ENCODE measurements around the gene CTSL.

Gene CTSL

DNA sequence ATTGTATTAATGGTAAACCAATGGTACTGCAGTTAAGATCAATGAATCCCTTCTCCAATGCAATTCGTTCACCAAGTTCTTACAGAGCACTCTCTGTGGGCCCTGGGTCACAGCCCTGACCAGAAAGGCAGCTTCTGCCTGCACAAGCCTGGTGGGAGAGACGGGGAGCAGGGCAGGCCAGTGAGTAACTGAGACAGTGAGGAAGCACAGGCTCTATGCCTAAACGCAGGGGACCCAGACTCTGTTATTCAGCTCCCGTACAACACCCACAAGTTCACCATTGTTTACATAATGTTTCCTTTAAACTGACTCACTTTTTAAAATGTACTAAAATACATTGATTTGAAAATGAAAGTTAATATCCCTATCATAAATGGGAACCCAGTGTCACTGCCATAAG, 40.5 kb upstream of the CTSL start:
- no peaks in the 10 kb centered on the region for H3K9me2 ChIP-seq (replicated peaks; ENCODE audit: control insufficient read depth, low read length)
- no peaks in the 10 kb centered on the region for H3K27me3 ChIP-seq (ENCODE audit: control insufficient read depth, low read length)
- H3K4me3 ChIP-seq (ENCODE audit: low read length) = no peak overlapping the region
- no peak overlapping the region for H3K4me2 ChIP-seq (ENCODE audit: low read length)
- TF ChIP-seq EZH2phosphoT487 (IDR thresholded peaks at IDR 0.05; ENCODE audit: borderline replicate concordance, low read length) = no peak
- TF ChIP-seq, protein P1, sequence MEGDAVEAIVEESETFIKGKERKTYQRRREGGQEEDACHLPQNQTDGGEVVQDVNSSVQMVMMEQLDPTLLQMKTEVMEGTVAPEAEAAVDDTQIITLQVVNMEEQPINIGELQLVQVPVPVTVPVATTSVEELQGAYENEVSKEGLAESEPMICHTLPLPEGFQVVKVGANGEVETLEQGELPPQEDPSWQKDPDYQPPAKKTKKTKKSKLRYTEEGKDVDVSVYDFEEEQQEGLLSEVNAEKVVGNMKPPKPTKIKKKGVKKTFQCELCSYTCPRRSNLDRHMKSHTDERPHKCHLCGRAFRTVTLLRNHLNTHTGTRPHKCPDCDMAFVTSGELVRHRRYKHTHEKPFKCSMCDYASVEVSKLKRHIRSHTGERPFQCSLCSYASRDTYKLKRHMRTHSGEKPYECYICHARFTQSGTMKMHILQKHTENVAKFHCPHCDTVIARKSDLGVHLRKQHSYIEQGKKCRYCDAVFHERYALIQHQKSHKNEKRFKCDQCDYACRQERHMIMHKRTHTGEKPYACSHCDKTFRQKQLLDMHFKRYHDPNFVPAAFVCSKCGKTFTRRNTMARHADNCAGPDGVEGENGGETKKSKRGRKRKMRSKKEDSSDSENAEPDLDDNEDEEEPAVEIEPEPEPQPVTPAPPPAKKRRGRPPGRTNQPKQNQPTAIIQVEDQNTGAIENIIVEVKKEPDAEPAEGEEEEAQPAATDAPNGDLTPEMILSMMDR (IDR thresholded peaks at IDR 0.05; ENCODE audit: low read depth, low read length, poor library complexity, severe bottlenecking) = no peak
- no peaks in the 10 kb centered on the region for H3K36me3 ChIP-seq (ENCODE audit: control insufficient read depth, low read length)
- H3K4me1 ChIP-seq (ENCODE audit: control insufficient read depth, low read length) = no peaks in the 10 kb centered on the region
- H4K20me1 ChIP-seq (ENCODE audit: control insufficient read depth, insufficient read depth, low read depth, low read length) = no peaks in the 10 kb centered on the region
- no peaks in the 10 kb centered on the region for H3K79me2 ChIP-seq (ENCODE audit: control insufficient read depth, low read length)
- no peaks in the 10 kb centered on the region for H3F3A ChIP-seq (ENCODE audit: control insufficient read depth, insufficient read depth)
- no peaks in the 10 kb centered on the region for H3K9me3 ChIP-seq (ENCODE audit: control insufficient read depth, insufficient read depth, low read length)
- no peak overlapping the region for H3K27ac ChIP-seq (ENCODE audit: low read depth, low read length)

DNA sequence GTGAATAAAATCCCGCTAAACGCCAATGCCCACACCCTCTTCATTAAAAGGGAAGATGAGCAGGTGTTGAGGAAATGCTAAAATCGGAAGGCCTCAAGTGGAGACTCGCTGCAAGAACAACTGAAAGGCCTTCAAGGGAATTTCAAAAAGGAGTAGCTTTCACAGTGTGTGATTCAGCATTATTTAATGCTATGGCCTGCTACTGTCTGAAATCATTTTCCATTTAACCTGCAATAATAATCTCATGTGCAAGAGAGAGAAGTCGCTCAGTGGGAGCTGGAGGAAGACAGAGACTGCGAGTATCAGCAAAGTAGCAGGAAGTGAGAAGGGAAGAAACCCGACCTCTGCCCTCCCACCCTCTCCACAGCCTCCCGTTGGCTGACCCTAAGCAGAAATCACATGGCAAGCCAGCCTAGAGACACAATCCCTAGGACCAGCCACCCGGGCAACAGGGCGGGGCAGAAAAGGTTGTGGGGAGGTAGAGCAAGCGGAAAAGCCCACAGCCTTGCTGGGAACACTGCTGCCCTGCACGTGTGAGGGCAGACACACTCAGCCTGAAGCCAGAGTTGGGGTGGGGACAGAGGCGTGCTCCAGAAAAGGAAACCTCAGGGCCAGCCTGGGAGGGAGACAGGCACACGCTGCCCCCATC, 39.9 kb upstream of the CTSL start:
- H4K20me1 ChIP-seq (ENCODE audit: control insufficient read depth, insufficient read depth, low read depth, low read length) = no peaks in the 10 kb centered on the region
- H3K9me3 ChIP-seq (ENCODE audit: control insufficient read depth, insufficient read depth, low read length) = no peaks in the 10 kb centered on the region
- H3K4me1 ChIP-seq (ENCODE audit: control insufficient read depth, low read length) = no peaks in the 10 kb centered on the region
- no peak overlapping the region for H3K4me2 ChIP-seq (ENCODE audit: low read length)
- H3K9me2 ChIP-seq (replicated peaks; ENCODE audit: control insufficient read depth, low read length) = no peaks in the 10 kb centered on the region
- no peaks in the 10 kb centered on the region for H3K79me2 ChIP-seq (ENCODE audit: control insufficient read depth, low read length)
- H3F3A ChIP-seq (ENCODE audit: control insufficient read depth, insufficient read depth) = no peaks in the 10 kb centered on the region
- no peak overlapping the region for H3K27ac ChIP-seq (ENCODE audit: low read depth, low read length)
- TF ChIP-seq, protein P1 (IDR thresholded peaks at IDR 0.05; ENCODE audit: low read depth, low read length, poor library complexity, severe bottlenecking) = no peak
- no peak for TF ChIP-seq EZH2phosphoT487 (IDR thresholded peaks at IDR 0.05; ENCODE audit: borderline replicate concordance, low read length)
- no peaks in the 10 kb centered on the region for H3K27me3 ChIP-seq (ENCODE audit: control insufficient read depth, low read length)
- H3K36me3 ChIP-seq (ENCODE audit: control insufficient read depth, low read length) = no peaks in the 10 kb centered on the region
- no peak overlapping the region for H3K4me3 ChIP-seq (ENCODE audit: low read length)

DNA sequence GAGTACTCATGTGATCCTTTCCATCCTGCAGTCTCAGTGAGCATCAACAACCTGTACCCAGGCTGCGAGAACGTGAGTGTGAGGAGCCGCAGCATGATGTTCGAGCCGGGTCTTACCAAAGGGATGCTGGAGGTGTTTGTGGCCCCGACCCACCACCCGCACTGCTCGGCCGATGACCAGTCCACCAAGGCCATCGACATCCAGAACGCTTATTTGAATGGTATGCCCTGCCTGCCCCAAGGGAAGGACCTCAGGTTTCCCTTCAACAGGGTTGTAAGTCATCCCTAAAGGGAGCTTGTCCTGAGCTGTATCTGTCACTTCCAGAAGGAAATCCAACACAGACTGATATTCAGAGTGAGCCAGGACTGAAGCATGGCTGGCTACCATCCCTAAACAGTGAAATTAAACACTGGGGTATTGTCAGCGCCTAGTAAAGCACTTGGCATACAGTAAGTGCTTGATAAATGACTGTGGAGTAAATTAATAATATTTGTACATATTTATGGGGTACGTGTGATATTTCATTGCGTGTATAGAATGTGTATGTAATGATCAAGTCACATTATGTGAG, 39.3 kb upstream of the CTSL start:
- no peaks in the 10 kb centered on the region for H3K36me3 ChIP-seq (ENCODE audit: control insufficient read depth, low read length)
- H3K27me3 ChIP-seq (ENCODE audit: control insufficient read depth, low read length) = no peaks in the 10 kb centered on the region
- no peaks in the 10 kb centered on the region for H3F3A ChIP-seq (ENCODE audit: control insufficient read depth, insufficient read depth)
- no peaks in the 10 kb centered on the region for H3K79me2 ChIP-seq (ENCODE audit: control insufficient read depth, low read length)
- no peaks in the 10 kb centered on the region for H3K9me3 ChIP-seq (ENCODE audit: control insufficient read depth, insufficient read depth, low read length)
- no peak overlapping the region for H3K4me2 ChIP-seq (ENCODE audit: low read length)
- H3K9me2 ChIP-seq (replicated peaks; ENCODE audit: control insufficient read depth, low read length) = no peaks in the 10 kb centered on the region
- H4K20me1 ChIP-seq (ENCODE audit: control insufficient read depth, insufficient read depth, low read depth, low read length) = no peaks in the 10 kb centered on the region
- no peak overlapping the region for H3K27ac ChIP-seq (ENCODE audit: low read depth, low read length)
- H3K4me3 ChIP-seq (ENCODE audit: low read length) = no peak overlapping the region
- no peaks in the 10 kb centered on the region for H3K4me1 ChIP-seq (ENCODE audit: control insufficient read depth, low read length)
- TF ChIP-seq, protein P1 (IDR thresholded peaks at IDR 0.05; ENCODE audit: low read depth, low read length, poor library complexity, severe bottlenecking) = no peak
- TF ChIP-seq EZH2phosphoT487 (IDR thresholded peaks at IDR 0.05; ENCODE audit: borderline replicate concordance, low read length) = no peak

All from DOHH2 (cell line).